Esophagus (tissue), 2 donors: ENCODE data around the gene RBAK. TPM values are rescaled to one million over a fixed set of nuclear protein-coding genes. Genes with fewer than 3 reads are reported as not detected.
"Not testable (repeated sequence)": the region's sequence is repeated elsewhere in the genome, so short reads cannot be mapped to it uniquely, and the experiment has no call there.

Experiments
- H3K27ac ChIP-seq, 2 donors: one replicate each; pipeline ENCODE4 v1.5.1; 2013; ENCODE audit warnings: low read depth in 2 of 2, mild to moderate bottlenecking in 2 of 2, inconsistent platforms in 1 of 2, low read length in 1 of 2, moderate library complexity in 1 of 2
- H3K27me3 ChIP-seq, 2 donors: one replicate each; pipeline ENCODE4 v1.6.1; 2013; ENCODE audit warnings: low read length in 2 of 2, control low read depth in 1 of 2, mild to moderate bottlenecking in 1 of 2; ENCODE audit not compliant: insufficient read depth in 2 of 2, control insufficient read depth in 1 of 2
- H3K36me3 ChIP-seq, 2 donors: one replicate each; pipeline ENCODE4 v1.6.1; 2013; ENCODE audit warnings: low read length in 1 of 2; ENCODE audit not compliant: control insufficient read depth in 2 of 2, insufficient read depth in 2 of 2
- H3K4me1 ChIP-seq, 2 donors: one replicate each; pipeline ENCODE4 v1.6.1; 2013; ENCODE audit warnings: low read length in 1 of 2; ENCODE audit not compliant: control insufficient read depth in 2 of 2, insufficient read depth in 2 of 2
- H3K4me3 ChIP-seq, 2 donors: one replicate each; pipeline ENCODE4 v1.5.1; 2013; ENCODE audit warnings: low read length in 2 of 2, mild to moderate bottlenecking in 2 of 2, low read depth in 1 of 2, moderate library complexity in 1 of 2
- H3K9me3 ChIP-seq, 2 donors: one replicate each; pipeline ENCODE4 v1.6.1; 2013; ENCODE audit warnings: mild to moderate bottlenecking in 2 of 2, low read depth in 1 of 2, low read length in 1 of 2, moderate library complexity in 1 of 2; ENCODE audit not compliant: control insufficient read depth in 2 of 2, insufficient read depth in 1 of 2
- WGBS, 2 donors: extraction: QIAGEN DNeasy Blood & Tissue Kit; methylation state at CpG; one replicate each; pipeline ENCODE4 v1.1.7; 2013; 5-methylcytosine and 5-hydroxymethylcytosine counted together
- polyA plus RNA-seq, 2 donors: library from polyadenylated mRNA; stranded (reverse); fragments of 200-250 nt; gene quantifications; one replicate each; pipeline ENCODE4 v1.2.3, GENCODE V29; 2013
- donor health status: healthy with polysubstance abuse.
- donor health status: Bipolar disorder and iron deficiency.

Gene RBAK
- polyA plus RNA-seq, 2 donors, result 4.5 to 5.5 TPM

GRCh38 chr7:5015936-5016335, 29.7 kb upstream of the RBAK start:
- WGBS, 2 donors, result 82 to 87% methylated on average over 6 of the region's 6 CpGs
- not testable (repeated sequence) for H3K9me3 ChIP-seq, H3K4me1 ChIP-seq, H3K27ac ChIP-seq, H3K36me3 ChIP-seq, H3K27me3 ChIP-seq, H3K4me3 ChIP-seq

- H3K27ac ChIP-seq, H3K27me3 ChIP-seq, H3K4me3 ChIP-seq, H3K9me3 ChIP-seq, H3K36me3 ChIP-seq, H3K4me1 ChIP-seq: not testable (repeated sequence)
- 92 to 94% methylated on average over 12 of the region's 12 CpGs for WGBS, 2 donors
Measured at GRCh38 chr7:5017626-5018025, 28.0 kb upstream of the RBAK start.

DNA sequence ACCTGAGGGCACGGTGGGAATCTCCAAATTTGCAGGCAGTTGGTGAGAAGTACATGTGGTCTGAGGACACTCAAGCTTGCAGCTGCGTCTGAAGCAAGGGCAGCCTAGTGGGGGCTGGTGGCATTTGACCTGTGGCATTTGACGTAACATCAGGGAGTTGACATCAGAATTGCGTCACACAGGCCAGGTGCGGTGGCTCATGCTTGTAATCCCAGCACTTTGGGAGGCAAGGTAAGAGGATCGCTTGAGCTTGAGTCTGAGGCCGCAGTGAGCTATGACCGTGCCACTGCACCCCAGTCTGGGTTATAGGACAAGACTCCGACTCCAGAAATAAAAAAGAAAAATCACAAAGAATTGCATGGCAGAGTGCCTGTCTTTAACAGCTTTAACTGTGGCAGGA, 25.6 kb upstream of the RBAK start:
- Histone ChIP-seq H3K4me3 (no peak overlapping the region), H3K4me1 (no peaks in the 10 kb centered on the region), H3K27ac (no peak overlapping the region), H3K9me3 (no peaks in the 10 kb centered on the region), H3K36me3 (no peaks in the 10 kb centered on the region), H3K27me3 (no peaks in the 10 kb centered on the region)
- 98% methylated on average over 9 of the region's 9 CpGs for WGBS, 2 donors

- H3K27me3 ChIP-seq, H3K4me1 ChIP-seq, H3K9me3 ChIP-seq, H3K4me3 ChIP-seq, H3K27ac ChIP-seq, H3K36me3 ChIP-seq: not testable (repeated sequence)
- WGBS, 2 donors, result 94 to 98% methylated on average over 13 to 14 of the region's 14 CpGs
Measured at GRCh38 chr7:5020976-5021550, 24.6 kb upstream of the RBAK start.

- not testable (repeated sequence) for H3K36me3 ChIP-seq, H3K4me3 ChIP-seq, H3K9me3 ChIP-seq, H3K27ac ChIP-seq, H3K4me1 ChIP-seq, H3K27me3 ChIP-seq
- 96 to 97% methylated on average over 12 of the region's 12 CpGs for WGBS, 2 donors
Measured at GRCh38 chr7:5023626-5024025, 22.0 kb upstream of the RBAK start.

GRCh38 chr7:5027796-5028410, 17.8 kb upstream of the RBAK start:
- not testable (repeated sequence) for H3K4me3 ChIP-seq, H3K9me3 ChIP-seq, H3K27me3 ChIP-seq, H3K27ac ChIP-seq, H3K4me1 ChIP-seq, H3K36me3 ChIP-seq
- WGBS, 2 donors, result 97 to 99% methylated on average over 14 of the region's 14 CpGs

DNA sequence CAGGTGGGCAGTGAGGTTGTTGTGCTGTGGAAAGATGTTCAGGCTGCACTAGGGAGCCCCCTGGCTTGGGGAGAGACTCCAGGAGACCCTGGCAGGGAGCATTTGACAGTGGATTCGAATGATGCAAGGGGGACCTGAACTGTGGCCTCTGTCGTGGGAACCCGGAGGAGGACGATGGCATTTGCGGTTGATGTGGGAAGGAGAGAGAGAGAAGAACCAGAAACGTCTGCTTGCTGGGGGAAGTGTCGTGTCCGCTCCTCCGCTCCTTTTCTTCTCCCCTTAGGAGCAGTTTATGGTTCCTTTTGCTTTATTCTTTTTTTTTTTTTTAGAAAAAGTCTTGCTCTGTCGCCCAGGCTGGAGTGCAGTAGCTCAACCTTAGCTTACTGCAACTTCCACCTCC, 12.5 kb upstream of the RBAK start:
- 90 to 91% methylated on average over 10 of the region's 10 CpGs for WGBS, 2 donors
- not testable (repeated sequence) for H3K4me3 ChIP-seq, H3K9me3 ChIP-seq, H3K27me3 ChIP-seq, H3K36me3 ChIP-seq, H3K4me1 ChIP-seq, H3K27ac ChIP-seq

GRCh38 chr7:5035276-5035675, 10.4 kb upstream of the RBAK start:
- H3K4me3 ChIP-seq, result no peak overlapping the region
- no peaks in the 10 kb centered on the region for H3K4me1 ChIP-seq
- no peaks in the 10 kb centered on the region for H3K9me3 ChIP-seq
- WGBS, 2 donors, result 89 to 94% methylated on average over 9 of the region's 9 CpGs
- no peaks in the 10 kb centered on the region for H3K27me3 ChIP-seq
- no peaks in the 10 kb centered on the region for H3K36me3 ChIP-seq
- no peak overlapping the region for H3K27ac ChIP-seq

DNA sequence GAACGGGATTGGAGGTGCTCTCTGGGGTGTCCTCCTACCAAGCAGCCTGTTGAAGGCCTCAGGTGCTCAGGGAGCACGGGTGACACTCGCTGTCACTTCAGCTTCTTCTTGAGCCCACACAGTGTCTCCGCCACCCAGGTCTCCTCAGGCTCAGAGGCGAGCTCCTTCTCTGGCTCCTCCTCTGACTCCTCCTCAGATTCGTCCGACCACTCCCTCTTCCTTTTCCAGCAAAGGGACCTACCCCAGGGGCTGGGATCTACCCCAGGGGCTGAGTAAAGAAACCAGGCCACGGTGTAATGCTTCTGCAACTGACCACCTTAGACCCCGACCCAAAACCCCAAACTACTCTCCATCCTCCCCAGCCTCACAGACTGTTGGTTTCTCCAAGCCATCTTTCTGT, 9.2 kb upstream of the RBAK start:
- H3K27me3 ChIP-seq, result no peaks in the 10 kb centered on the region
- no peaks in the 10 kb centered on the region for H3K36me3 ChIP-seq
- H3K9me3 ChIP-seq, result no peaks in the 10 kb centered on the region
- H3K4me3 ChIP-seq, result no peak overlapping the region
- no peak overlapping the region for H3K27ac ChIP-seq
- no peaks in the 10 kb centered on the region for H3K4me1 ChIP-seq
- 86 to 91% methylated on average over 9 of the region's 9 CpGs for WGBS, 2 donors

GRCh38 chr7:5041047-5041446, 4.6 kb upstream of the RBAK start:
- no peaks in the 10 kb centered on the region for H3K27me3 ChIP-seq
- no peaks in the 10 kb centered on the region for H3K36me3 ChIP-seq
- H3K4me1 ChIP-seq, result no peaks in the 10 kb centered on the region
- H3K4me3 ChIP-seq, result no peak overlapping the region
- H3K9me3 ChIP-seq, result no peaks in the 10 kb centered on the region
- no peak overlapping the region for H3K27ac ChIP-seq
- 76 to 80% methylated on average over 5 of the region's 5 CpGs for WGBS, 2 donors
